MM.1S (cell line): Measurements from ENCODE around the gene RLBP1.

Experiments used
- CTCF ChIP-seq: fragments of 300-600 bp; sonication (generic); IDR thresholded peaks from 2 replicates; pipeline ENCODE4 v1.5.1; 2016; ENCODE audit warnings: antibody characterized with exemption, low read length, mixed read lengths
- EZH2 ChIP-seq: fragments of 300-600 bp; sonication (generic); optimal IDR thresholded peaks from 2 replicates; pipeline ENCODE3; 2017; ENCODE audit warnings: low read depth, mild to moderate bottlenecking, antibody characterized with exemption, low read length, mixed read lengths
- EZH2phosphoT487 ChIP-seq: fragments of 300-600 bp; sonication (generic); IDR thresholded peaks from 2 replicates; pipeline ENCODE4 v1.6.1; 2018; ENCODE audit warnings: antibody characterized with exemption, low read length

- no peak for TF ChIP-seq CTCF
- no peak for TF ChIP-seq EZH2
- TF ChIP-seq EZH2phosphoT487: no peak
Observed at GRCh38 chr15:89165677-89166076, 55.7 kb downstream of the RLBP1 start.
